Amniotic stem cell (primary cell): ENCODE data around the gene MRAP.

ENCODE experiments used
- DNase-seq: peaks from one replicate; lab custom pipeline; 2025; lab: John Stamatoyannopoulos, UW

The MRAP gene

DNA sequence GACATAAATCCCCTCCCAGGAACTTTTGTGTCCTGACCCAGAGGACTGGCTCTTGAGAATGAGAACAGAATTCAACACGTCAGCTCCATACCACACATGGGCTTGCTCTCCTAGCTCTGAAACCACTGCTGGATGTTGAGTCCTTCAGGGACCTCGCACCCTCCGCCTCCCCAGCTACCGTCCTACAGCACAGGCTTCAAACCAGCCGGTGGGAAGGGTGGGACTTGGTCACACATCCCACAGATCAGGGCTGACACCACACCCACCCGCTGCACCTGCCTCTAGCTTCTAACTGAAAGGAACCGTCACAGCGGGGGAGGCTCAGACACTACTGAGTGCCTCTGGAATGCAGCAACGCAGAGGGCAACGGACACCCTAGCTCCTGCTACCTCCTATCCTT, 24.0 kb downstream of the MRAP start:
- no peak for DNase-seq

DNA sequence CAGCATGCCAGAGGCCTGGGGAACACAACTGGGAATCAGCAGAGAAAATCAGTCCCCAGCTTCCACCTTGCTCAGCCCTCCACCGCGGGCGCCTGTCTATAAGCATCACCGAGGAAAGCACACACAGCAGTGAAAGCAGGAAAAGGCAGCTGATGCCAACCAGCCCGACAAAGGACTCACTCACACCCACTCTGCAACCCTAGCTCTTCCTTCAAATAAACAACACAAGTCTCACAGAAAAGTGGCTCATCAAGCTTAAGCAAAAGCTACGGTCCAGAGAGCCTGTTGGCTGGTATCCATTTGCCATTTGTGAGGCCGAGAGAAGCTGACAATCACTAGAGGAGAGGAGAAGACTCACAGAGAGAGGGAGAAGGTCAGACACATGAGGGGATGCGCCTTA, 27.1 kb downstream of the MRAP start:
- DNase-seq = no peak

DNA sequence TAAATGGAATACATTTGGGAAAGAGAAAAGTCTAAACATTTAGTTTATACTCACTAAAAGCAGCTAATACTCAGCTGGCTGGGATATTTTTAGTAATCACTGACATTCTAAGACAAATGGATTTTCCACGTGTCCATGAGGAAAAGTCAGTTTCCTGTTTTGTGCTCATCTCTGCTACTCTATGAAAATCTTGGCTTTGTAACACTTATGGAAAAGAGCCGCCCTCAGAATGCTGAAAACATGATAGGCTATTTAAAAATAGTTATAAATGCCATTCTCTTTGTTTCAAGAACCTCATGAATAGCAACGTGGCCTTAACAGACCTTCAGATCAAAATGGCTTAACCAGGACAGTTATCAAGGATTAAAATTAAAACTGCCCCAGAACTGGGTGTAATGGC, 29.9 kb downstream of the MRAP start:
- no peak for DNase-seq

DNA sequence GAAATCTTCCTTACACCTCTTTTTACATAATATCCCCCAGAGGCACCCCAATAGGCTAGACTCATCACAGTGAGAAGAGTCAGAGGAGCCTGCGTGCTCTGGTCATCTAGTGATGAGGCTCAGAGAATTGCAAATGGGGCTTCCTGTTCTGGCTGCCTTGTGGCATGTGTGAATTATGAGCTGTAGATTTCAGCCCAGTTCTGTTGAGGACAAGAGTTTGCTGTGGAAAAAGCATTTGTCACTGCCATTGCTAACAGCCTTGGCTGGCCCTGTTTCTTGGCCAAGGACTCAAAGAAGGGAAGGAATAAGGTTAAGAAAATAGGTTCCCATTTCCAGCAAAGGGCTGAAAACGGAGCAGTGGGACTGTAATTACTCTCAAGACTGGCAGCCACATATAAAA, 30.7 kb downstream of the MRAP start:
- no peak for DNase-seq

DNA sequence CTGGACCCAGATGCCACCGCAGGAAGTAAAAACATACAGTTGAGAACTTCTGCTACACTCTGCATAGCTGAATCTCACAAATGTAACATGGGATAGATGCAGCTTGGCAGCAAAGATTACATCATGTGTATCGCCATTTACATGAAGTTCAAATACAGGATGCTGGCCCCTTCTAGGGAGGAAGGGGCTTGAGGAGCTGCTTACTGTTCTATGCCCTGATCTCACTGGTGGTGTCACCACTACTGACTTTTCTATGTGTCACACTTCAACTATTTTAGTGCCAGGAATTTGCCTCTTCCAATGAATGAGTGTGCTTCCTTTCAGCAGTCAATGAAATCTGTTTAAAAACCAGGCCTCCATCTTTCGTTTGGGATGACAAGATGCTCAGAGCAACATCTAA, 31.1 kb downstream of the MRAP start:
- DNase-seq = no peak

DNA sequence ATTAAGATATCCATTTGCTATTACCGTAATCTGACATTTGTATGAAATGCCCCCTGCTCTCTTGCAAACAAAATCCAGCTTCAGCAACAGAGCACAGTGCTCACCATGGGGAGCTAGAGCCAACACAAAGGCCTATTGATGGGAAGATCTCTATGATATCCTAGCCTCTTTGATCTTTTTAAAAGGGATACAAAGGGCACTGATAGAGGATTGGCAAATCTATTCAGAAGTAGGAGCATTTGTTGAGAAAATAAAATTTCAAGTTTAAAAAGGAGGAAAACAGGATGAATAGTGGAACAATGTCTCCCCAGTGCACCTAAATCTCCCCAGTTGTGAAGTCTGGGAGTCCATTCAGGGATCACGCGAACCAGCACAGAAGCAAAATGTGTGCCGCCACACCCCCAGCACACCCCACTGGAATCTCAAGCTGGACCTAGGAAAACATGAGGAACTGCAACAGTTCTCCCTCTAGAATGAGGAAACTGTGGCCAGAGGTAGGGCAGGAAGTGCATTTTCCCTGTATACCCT, 32.2 kb downstream of the MRAP start:
- DNase-seq = no peak

DNA sequence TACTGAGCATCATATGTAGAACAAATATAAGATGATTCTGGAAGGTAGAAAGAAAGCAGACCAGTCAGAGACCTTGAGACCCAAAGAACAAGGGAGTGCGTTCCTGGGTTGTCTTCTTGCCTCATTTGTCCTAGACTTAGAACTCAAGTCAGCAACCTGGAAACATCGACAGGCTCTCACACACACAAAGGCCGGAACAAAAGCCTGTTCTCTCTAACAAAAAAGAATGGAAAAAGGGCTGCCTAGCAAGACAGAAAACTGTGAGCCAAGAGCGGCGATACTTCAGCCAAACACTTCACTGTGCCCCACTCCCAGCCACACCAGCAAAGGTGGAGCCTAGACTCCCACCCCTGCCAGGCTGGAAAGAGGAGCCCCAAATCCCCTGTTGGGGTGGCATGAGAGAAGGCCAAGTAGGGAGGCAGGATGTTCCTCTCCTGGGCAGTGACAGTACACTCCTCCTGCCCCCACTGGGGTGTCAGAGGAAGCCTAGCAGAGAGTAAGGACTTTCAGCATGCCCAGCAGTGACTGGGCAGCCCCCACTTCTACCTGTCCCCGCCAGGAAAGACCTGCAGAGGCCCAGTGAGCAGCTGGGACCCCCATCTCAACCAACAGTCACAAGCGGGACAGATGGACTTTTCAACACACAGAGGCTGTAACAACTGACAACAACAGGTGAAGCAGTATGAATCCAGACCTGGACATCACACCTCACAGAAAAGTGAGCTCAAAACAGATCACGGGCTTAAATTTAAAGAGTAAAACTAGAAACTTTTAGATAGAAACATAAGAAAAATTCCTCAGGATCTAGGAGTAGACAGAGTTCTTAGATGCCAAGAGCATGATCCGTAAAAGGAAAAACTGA, 33.0 kb downstream of the MRAP start:
- no peak for DNase-seq

DNA sequence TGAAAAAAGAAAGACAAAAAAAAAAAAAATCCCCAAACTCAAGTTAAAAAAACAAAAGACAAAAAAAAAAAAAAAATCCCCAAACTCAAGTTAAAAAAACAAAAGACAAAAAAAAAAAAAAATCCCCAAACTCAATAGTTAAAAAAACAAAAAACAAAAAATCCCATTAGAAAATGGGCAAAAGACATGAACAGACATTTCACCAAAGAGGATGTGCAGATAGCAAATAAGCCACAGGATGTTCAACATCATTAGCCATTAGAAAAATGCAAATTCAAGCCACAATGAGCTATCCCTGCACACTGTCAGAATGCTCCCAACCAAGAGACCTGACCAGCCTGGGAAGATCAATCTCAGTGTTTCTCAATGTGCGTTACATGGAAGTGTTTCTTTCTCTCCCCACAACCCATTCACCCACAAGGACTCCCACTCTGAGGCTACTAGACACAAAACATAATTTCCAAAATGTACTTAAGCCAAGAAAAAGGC, 33.9 kb downstream of the MRAP start:
- no peak for DNase-seq

DNA sequence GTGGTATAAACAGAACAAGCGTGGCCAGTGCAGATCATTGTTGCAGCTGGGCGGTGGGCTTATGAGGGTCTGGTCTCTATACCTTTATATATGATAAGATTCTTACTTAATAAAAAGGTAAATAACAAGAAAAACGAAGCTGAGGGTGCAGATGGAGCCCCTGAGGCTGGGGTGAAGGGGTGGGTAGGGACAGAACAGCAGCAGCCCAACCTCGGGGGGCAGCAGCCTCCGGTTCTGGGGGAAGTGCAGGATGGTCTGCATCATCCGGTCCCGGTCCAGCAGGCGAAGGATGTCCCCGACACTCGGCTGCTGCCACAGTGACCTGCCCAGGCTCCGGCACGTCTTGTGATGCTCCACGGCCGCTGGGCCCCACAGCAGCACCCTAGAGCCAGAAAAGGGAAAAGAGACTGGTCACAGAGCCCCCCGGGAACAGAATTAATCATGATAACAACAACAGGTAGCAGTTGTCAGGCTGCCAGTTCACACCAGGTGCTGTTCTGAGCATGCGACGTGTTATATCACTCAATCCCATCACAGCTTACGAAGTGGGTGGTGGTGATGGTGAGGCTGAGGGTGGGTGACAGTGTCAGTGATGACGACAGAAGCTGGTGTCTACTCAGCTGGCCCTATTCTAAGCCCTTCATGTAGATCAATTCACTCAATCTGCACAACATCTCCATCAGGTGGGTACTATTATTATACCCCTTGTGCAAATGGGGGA, 35.5 kb downstream of the MRAP start:
- DNase-seq = no peak

DNA sequence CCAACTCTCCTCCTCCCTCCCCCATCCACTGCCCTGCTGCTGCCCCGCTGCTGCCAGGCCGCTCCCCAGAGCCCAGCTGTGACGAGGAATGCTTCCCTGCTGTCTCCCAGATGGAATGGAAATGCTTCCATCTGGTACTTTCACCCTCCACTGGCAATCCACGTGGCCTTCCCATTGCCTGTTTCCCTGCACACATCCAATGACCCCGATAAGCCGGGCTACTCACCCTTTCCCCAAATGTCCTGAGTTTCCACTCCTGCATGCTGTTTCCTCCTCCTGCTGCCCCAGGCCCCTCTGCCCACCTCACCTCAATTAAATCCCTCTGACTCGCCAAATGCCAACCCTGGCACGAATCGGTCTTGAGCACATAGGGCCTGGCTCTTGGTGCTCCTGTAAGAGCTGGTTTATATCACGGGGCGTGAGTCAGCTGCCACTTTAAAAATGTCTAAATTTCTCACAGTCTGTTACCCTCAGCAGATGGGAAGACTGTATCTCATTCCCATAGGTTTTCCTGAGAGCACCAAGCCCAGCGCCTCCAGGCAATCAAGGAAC, 36.4 kb downstream of the MRAP start:
- DNase-seq = no peak

DNA sequence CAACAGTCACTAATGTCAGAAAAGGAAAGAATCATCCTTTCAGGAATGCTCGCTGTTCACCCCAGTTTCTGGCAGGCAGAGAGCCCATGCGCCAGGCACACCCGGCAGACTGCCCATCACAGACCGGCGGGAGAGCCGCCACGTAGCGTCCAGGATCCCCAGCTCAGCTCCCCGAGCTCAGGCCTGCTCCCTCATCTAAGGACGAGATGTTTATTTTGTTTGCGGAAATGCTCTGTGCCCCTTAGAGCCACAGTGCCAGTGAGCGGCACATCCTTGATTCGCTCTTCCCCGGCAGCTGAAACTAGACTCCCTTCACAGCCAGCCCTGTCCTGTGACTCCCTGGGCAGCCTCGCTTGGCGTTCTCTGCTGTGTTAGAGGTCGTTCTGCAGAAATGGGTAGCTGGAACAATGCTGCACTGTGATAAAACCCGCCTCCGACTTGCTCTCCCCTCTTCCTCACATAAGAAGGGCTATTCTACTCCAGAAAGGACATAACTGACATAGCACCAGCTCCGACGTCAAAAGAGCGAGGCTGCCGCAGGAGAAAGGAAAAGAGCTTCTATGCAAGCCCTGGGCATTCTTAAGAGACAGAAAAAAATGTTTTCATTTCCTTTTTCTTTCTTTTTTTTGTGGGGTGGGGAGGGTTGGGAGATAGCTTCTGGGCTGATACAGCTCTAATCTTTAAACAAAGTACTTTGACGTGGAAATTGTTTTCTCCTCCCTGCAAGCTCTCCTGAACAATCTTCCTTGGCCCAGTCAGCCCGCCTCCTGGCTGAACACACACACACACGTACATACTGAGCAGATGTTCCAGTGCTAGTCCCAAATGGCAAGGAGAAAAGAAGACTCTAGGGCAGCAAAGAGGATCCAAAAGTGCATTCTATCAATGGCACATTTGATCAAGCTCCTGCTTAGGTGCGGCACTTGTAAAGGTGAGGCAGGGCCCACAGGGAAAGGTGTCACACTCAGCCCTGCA, 37.2 kb downstream of the MRAP start:
- DNase-seq = no peak

DNA sequence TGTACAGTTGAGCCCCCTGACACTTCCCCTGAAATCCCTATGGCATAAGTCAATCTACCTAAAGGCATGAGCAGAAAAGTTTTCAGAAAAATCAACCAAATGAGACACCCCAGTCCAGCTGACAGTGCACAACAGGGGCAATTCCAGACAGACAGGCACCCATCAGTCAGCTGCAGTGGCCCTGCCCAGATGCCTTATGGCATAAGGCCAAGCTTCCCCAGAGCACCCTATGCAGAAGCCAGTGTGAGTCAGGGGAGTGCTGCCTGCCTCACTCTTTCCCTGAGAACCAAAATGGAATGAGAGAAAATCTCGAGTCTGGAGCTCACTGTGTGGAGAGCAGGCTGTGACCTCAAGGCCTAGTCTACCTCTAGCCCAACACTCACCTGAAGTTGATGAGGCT, 38.1 kb downstream of the MRAP start:
- no peak for DNase-seq

DNA sequence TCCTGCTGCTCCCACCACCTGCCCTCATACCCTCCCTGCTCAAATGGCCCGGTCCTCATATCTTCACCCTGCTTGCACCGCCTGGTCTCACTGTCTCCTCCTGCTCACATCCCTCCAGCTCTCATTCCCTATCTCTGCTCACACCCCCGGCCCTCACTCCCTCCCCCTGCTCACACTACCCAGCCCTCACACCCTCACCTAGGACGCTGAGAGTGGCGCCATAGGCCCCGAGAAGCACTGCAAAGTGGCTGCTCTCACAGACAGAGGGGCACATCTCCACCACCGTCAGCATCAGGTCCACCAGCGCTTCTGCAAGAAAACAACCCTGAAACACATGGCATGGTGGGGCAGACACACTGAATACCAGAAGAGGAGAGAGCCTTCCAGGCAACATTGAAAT, 38.6 kb downstream of the MRAP start:
- DNase-seq = no peak

DNA sequence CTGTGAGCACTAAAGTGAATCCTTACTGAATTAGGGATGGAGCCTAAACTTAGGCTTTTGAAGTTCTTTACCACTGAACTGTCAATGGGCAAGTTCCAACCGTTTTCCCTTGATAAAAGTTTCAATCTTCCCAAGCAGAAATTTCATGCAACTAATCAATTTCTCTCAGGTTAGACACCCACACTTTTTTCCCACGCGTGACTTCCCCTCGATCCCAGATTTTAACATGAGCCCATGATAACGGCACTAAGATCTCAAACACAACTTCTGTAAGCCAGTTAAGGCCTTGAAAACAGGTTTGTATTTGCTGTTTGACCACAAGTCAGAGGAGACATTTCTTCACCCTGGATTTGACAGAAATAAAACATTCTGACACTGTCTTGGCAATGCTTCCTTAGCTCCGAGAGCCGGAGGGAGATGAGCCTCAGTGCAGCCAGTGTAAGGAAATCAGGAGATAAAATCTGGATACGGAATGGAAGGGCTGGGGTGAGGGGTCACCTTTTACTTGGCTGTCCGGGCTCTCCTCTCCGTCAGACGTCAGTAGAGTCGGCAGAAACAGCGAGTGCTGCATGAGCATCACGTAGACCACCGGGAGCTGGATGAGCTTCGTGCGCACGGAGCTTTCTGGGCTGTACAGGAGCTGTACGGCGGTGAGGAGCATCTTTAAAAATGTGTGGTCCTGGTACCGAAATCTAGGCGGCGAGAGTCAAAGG, 39.7 kb downstream of the MRAP start:
- DNase-seq = no peak

DNA sequence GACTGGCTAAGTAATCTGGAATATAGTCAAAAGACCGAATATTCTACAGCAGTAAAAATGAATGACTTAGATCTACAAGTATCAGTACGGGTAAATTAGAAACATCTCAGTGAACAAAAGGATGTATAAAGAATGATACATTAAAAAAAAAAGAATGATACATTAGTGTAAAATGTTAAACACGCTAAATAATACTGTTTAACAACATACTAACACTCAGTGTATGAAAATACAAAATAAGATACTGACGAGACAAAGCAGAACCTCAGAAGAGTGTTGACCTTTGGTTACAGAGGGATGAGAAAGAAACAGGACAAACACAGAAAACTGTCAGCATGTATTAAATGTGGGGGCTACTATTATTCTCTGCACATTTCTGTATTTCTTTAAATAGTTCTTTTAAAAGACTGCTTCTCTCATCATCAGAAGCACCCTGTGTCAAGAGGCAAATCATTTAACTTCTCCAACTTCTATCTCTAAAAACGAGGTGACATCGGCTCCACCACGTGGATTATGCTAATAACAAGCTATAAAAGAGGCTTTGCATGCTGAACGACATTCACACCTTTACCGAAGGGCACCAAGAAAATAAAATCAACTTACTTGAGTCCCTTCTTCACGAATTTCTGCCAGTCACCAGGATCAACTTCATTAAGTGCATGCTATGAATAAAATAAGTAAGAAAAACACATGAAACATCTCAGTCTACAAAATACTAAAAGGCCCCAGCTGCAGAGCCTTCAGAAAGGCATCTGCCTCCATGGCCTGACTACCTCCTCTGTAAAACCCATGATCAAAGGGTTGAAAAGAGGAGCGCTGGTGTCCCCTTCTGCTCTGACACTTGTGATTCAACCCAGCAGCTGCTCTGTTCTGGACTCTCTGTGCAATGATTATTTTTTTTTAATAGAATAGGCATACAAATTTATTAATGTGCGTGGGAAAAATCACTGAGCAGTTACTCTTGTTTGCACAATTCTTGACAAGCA, 42.5 kb downstream of the MRAP start:
- DNase-seq = no peak

DNA sequence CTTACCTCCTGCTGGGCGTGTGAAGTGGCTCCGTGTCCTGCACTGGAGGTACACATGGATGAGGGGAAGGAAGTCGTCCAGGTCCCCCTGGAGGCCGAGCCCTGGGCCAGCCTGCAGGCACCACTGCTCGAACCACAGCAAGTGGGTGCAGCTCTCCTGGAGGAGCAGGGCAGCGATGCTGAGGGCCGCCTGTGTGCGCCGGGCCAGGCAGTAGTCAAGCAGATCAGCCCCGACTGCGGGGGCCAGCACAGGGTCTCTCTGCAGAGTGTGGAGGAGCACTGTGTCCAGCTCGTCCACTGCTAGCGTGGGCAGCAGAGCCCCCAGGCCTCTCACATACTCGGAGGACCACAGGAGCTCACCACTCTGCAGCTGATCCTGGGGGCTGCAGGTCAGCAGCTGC, 48.3 kb downstream of the MRAP start:
- no peak for DNase-seq

DNA sequence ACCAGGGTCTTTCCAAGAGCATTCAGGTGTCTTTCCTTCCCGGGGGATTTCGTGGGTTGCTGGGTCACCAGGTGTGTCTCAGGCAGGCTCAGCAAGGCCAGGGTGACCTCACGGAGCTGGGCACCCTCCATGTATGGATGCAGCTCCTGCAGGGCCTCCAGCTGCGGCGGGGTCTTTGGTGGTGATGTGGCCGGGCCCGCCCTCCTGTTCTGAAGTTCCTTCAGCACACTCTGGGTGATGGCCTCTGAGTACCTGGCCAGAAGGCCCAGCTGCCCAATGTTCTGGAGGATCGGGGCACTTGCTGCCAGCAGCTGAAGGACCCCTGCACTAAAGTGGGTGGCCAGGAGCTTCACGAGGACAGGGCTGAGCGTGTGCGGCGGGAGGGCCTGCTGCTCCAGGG, 48.7 kb downstream of the MRAP start:
- no peak for DNase-seq

DNA sequence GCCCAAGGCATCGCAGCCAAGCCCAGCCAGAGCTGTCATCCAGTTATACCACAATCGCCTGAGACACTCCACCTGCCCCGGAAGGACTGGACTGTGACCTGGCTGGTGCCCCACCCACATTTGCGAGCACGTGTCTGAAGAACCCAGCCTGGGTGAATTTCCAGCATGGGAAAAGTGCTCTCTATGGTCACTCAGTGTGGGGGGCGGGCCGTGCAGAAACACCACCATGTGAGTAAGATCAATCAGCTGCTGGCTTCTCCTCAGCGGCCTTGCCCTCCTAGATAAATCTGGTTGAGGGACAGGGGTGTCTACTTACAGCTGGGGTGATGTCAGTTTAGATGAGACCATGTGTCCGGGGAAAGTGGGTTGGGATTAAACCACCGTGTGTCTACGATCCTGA, 49.3 kb downstream of the MRAP start:
- DNase-seq = no peak

DNA sequence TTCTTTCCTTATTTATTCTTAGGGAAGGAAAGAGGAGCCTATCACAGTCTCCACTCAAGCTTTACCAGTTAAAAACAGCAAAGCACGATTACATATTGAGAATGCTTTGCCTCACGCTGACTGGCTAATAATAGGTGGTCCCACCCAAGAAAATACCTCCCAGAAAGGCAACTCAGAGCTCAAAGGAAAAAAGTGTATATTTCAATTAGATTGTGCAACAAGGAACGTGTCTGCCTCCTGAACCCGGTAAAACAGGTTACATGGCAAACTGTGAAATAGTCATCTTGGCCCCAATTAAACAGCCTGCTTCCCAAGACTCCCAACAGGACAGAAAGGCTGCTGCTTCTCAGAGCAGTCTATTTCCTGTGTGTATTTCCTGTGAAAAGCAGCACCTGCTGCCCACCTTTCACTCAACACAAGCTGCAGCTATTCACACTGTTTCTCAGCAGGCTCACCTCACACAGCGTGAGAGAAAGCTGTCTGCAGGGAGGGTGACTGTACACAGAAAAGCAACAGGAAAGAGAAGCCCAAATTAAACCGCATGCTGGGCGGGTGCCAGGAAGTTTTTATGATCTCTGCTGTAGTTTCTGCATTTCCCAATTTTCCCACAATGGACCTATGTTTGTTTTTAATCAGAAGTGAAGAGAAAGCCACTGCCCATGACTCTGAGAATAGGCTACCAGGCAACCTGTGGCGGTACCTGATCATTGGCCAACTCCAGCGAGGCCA, 50.1 kb downstream of the MRAP start:
- DNase-seq = no peak
